Mononuclear cell (primary cell): ENCODE results near the gene POLR2L. TPM values are rescaled to one million over a fixed set of nuclear protein-coding genes. Genes with fewer than 3 reads are reported as not detected.

Experiments used
- H3K27me3 ChIP-seq: 2 replicates; pipeline ENCODE4 v1.6.0; 2011; ENCODE audit warnings: low read length, control low read depth; ENCODE audit not compliant: insufficient read depth
- H3K4me1 ChIP-seq: 2 replicates; pipeline ENCODE4 v1.5.1; 2011; ENCODE audit warnings: mild to moderate bottlenecking, low read length, control low read depth; ENCODE audit not compliant: insufficient read depth
- H3K4me3 ChIP-seq: 2 replicates; pipeline ENCODE4 v1.5.1; 2011; ENCODE audit warnings: mild to moderate bottlenecking, low read length, moderate library complexity
- H3K9me3 ChIP-seq: 2 replicates; pipeline ENCODE4 v1.5.1; 2011; ENCODE audit warnings: low read depth, mild to moderate bottlenecking, control low read depth, low read length
- total RNA-seq: library from RNA; depleted of rRNA; stranded (reverse); fragments of >200 nt; gene quantifications from one replicate; pipeline ENCODE4 v1.2.3, GENCODE V29; 2012

POLR2L gene
- total RNA-seq, 1 donor, result 11.2 TPM

- peaks cover 39% of the 10 kb centered on the region for H3K4me1 ChIP-seq
Observed at GRCh38 chr11:839875-840617, 2.3 kb downstream of the POLR2L start.

GRCh38 chr11:839280-839623 is 3.1 kb downstream of the POLR2L start:
- H3K4me3 ChIP-seq, result no peak overlapping the region
- H3K4me1 ChIP-seq, result peaks cover 40% of the 10 kb centered on the region

More at GRCh38 chr11:839875-840617, 2.3 kb downstream of the POLR2L start:
- H3K4me3 ChIP-seq, result no peak overlapping the region
- H3K27me3 ChIP-seq, result no peaks in the 10 kb centered on the region
- H3K9me3 ChIP-seq, result no peaks in the 10 kb centered on the region

GRCh38 chr11:838441-839279 is 3.7 kb downstream of the POLR2L start:
- peaks cover 40% of the 10 kb centered on the region for H3K4me1 ChIP-seq
- no peak overlapping the region for H3K4me3 ChIP-seq
- H3K9me3 ChIP-seq, result no peaks in the 10 kb centered on the region
- H3K27me3 ChIP-seq, result no peaks in the 10 kb centered on the region

More at GRCh38 chr11:839280-839623, 3.1 kb downstream of the POLR2L start:
- no peaks in the 10 kb centered on the region for H3K9me3 ChIP-seq
- H3K27me3 ChIP-seq, result no peaks in the 10 kb centered on the region

- H3K4me1 ChIP-seq, result peaks cover 39% of the 10 kb centered on the region
- H3K4me3 ChIP-seq, result no peak overlapping the region
- H3K27me3 ChIP-seq, result no peaks in the 10 kb centered on the region
Observed at GRCh38 chr11:837990-838307, 4.4 kb downstream of the POLR2L start.

GRCh38 chr11:837189-837989 is 4.9 kb downstream of the POLR2L start:
- peaks cover 42% of the 10 kb centered on the region for H3K4me1 ChIP-seq

More at GRCh38 chr11:837990-838307, 4.4 kb downstream of the POLR2L start:
- H3K9me3 ChIP-seq, result no peaks in the 10 kb centered on the region

GRCh38 chr11:836700-837099 is 5.6 kb downstream of the POLR2L start:
- Histone ChIP-seq H3K9me3 (no peaks in the 10 kb centered on the region), H3K4me1 (peaks cover 42% of the 10 kb centered on the region), H3K4me3 (no peak overlapping the region), H3K27me3 (peaks cover 3% of the 10 kb centered on the region)

More at GRCh38 chr11:837189-837989, 4.9 kb downstream of the POLR2L start:
- no peaks in the 10 kb centered on the region for H3K9me3 ChIP-seq
- H3K27me3 ChIP-seq, result no peaks in the 10 kb centered on the region
- no peak overlapping the region for H3K4me3 ChIP-seq

GRCh38 chr11:836274-836673 is 6.1 kb downstream of the POLR2L start:
- Histone ChIP-seq H3K4me3 (no peak overlapping the region), H3K9me3 (no peaks in the 10 kb centered on the region), H3K27me3 (peaks cover 7% of the 10 kb centered on the region), H3K4me1 (peaks cover 40% of the 10 kb centered on the region)

GRCh38 chr11:834371-835316 is 7.7 kb downstream of the POLR2L start:
- Histone ChIP-seq H3K9me3 (no peaks in the 10 kb centered on the region), H3K4me1 (peaks cover 47% of the 10 kb centered on the region), H3K27me3 (peaks cover 24% of the 10 kb centered on the region), H3K4me3 (no peak overlapping the region)

GRCh38 chr11:833849-834311 is 8.4 kb downstream of the POLR2L start:
- peaks cover 31% of the 10 kb centered on the region for H3K27me3 ChIP-seq
- H3K9me3 ChIP-seq, result no peaks in the 10 kb centered on the region
- no peak overlapping the region for H3K4me3 ChIP-seq
- peaks cover 55% of the 10 kb centered on the region for H3K4me1 ChIP-seq

- Histone ChIP-seq H3K9me3 (no peaks in the 10 kb centered on the region), H3K27me3 (peaks cover 37% of the 10 kb centered on the region), H3K4me3 (peak overlapping the region; percentile 37), H3K4me1 (peaks cover 61% of the 10 kb centered on the region)
Observed at GRCh38 chr11:833114-833791, 9.1 kb downstream of the POLR2L start.

- H3K4me1 ChIP-seq, result peaks cover 68% of the 10 kb centered on the region
- peak within 1 kb of the TSS; percentile 37 for H3K4me3 ChIP-seq
- no peaks in the 10 kb centered on the region for H3K9me3 ChIP-seq
- H3K27me3 ChIP-seq, result peaks cover 37% of the 10 kb centered on the region
Observed at GRCh38 chr11:832529-833113, 9.7 kb downstream of the POLR2L start, which contains the start of gene CD151. CD151 (plus strand) TSS chr11:832952; CDS start chr11:836070, 3,118 bp downstream.

GRCh38 chr11:831961-832528 is 10.3 kb downstream of the POLR2L start:
- no peak overlapping the region for H3K4me3 ChIP-seq
- H3K27me3 ChIP-seq, result peaks cover 37% of the 10 kb centered on the region
- peaks cover 72% of the 10 kb centered on the region for H3K4me1 ChIP-seq
- H3K9me3 ChIP-seq, result no peaks in the 10 kb centered on the region
